ENCODE measurements around the gene PDE8A.
A peak's percentile ranks its signal among the peaks of the same experiment; 100 is the strongest.
"Not testable (repeated sequence)": the region's sequence is repeated elsewhere in the genome, so short reads cannot be mapped to it uniquely, and the experiment has no call there.

The PDE8A gene

GRCh38 chr15:85172846-85173490 lies 191.3 kb downstream of the PDE8A start:
- DNase-seq (ENCODE audit: low spot score) (no peak), FAIRE-seq (peak; percentile 68)

GRCh38 chr15:85173630-85174029 lies 192.0 kb downstream of the PDE8A start:
- DNase-seq (ENCODE audit: low spot score); FAIRE-seq: not testable (repeated sequence)

- FAIRE-seq (no peak), DNase-seq (ENCODE audit: low spot score) (no peak)
Observed at GRCh38 chr15:85174521-85174920, 192.9 kb downstream of the PDE8A start.

GRCh38 chr15:85177042-85177515 lies 195.4 kb downstream of the PDE8A start:
- DNase-seq (ENCODE audit: low spot score) (peak; percentile 17), FAIRE-seq (peak; percentile 98)

- FAIRE-seq (no peak), DNase-seq (ENCODE audit: low spot score) (no peak)
Observed at GRCh38 chr15:85178308-85178707, 196.7 kb downstream of the PDE8A start.

- no peak for DNase-seq (ENCODE audit: low spot score)
- FAIRE-seq = no peak
Observed at GRCh38 chr15:85179700-85180099, 198.0 kb downstream of the PDE8A start.

GRCh38 chr15:85185350-85185749 lies 203.7 kb downstream of the PDE8A start:
- not testable (repeated sequence) for FAIRE-seq; DNase-seq (ENCODE audit: low spot score)

GRCh38 chr15:85188171-85188577 lies 206.5 kb downstream of the PDE8A start:
- FAIRE-seq; DNase-seq (ENCODE audit: low spot score): not testable (repeated sequence)
